Measurements from ENCODE around the gene LDLRAD3. TPM values are rescaled to one million over a fixed set of nuclear protein-coding genes. Genes with fewer than 3 reads are reported as not detected.

Gene LDLRAD3
- total RNA-seq, 1 donor from 2014 or later: 39.1 TPM

DNA sequence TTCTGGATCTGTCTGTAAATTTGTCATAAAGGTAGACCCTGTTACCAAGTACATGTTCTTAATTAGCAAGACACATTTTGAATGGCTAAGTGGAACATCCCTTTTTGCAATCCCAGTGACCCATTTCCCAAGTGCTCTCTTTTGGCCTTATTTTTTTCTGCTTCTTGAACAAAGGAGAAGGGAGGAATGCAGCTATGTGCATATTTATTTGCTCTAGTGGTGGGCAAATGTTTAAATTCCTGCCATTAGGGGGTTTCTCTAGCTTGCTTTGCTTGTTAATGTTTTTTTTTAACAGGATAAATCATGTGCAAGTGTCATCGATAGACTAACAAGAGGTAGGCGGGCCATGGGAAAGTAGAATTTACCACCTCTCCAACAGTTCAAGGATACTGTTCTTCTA, 209.7 kb downstream of the LDLRAD3 start:
- no peaks in the 10 kb centered on the region for H3K27me3 Mint-ChIP-seq (ENCODE audit: low read depth)
- H3K4me1 Mint-ChIP-seq: peaks cover 76% of the 10 kb centered on the region
- no peak for DNase-seq (ENCODE audit: low spot score in 2 of 2, unreplicated experiment in 2 of 2)
- TF ChIP-seq, protein P1, sequence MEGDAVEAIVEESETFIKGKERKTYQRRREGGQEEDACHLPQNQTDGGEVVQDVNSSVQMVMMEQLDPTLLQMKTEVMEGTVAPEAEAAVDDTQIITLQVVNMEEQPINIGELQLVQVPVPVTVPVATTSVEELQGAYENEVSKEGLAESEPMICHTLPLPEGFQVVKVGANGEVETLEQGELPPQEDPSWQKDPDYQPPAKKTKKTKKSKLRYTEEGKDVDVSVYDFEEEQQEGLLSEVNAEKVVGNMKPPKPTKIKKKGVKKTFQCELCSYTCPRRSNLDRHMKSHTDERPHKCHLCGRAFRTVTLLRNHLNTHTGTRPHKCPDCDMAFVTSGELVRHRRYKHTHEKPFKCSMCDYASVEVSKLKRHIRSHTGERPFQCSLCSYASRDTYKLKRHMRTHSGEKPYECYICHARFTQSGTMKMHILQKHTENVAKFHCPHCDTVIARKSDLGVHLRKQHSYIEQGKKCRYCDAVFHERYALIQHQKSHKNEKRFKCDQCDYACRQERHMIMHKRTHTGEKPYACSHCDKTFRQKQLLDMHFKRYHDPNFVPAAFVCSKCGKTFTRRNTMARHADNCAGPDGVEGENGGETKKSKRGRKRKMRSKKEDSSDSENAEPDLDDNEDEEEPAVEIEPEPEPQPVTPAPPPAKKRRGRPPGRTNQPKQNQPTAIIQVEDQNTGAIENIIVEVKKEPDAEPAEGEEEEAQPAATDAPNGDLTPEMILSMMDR (IDR thresholded peaks at IDR 0.05; ENCODE audit: unreplicated experiment): peak; percentile 47
- no peak overlapping the region for H3K4me3 Mint-ChIP-seq
- H3K9me3 Mint-ChIP-seq: no peaks in the 10 kb centered on the region
- peak overlapping the region; percentile 87 for H3K27ac Mint-ChIP-seq
- H3K36me3 Mint-ChIP-seq: no peaks in the 10 kb centered on the region

DNA sequence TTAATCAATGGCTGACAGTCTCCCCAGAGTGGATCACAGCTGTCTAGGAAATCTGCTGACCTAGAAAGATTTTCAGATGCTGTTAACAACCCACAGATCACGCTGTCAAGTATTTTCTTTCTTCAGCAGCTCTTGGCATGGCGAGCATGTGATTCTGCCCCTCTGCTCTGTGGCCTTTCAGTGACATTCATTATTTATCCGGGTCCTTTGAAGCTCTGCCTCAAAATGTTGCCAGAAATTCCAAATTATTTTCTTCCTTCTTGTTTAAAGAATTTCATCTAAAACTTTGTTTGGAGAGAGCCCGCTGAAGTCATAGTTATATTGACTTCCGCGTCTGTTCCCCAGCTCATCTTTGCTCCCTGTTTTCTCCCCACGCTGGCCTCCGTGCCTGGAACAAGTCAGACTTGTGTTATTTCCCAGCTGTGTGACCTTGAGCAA, 211.3 kb downstream of the LDLRAD3 start:
- DNase-seq (ENCODE audit: low spot score in 2 of 2, unreplicated experiment in 2 of 2): no peak
- H3K27me3 Mint-ChIP-seq (ENCODE audit: low read depth): no peaks in the 10 kb centered on the region
- no peak overlapping the region for H3K4me3 Mint-ChIP-seq
- peaks cover 66% of the 10 kb centered on the region for H3K4me1 Mint-ChIP-seq
- H3K9me3 Mint-ChIP-seq: no peaks in the 10 kb centered on the region
- peak overlapping the region; percentile 87 for H3K27ac Mint-ChIP-seq
- TF ChIP-seq, protein P1 (IDR thresholded peaks at IDR 0.05; ENCODE audit: unreplicated experiment): no peak
- no peaks in the 10 kb centered on the region for H3K36me3 Mint-ChIP-seq

DNA sequence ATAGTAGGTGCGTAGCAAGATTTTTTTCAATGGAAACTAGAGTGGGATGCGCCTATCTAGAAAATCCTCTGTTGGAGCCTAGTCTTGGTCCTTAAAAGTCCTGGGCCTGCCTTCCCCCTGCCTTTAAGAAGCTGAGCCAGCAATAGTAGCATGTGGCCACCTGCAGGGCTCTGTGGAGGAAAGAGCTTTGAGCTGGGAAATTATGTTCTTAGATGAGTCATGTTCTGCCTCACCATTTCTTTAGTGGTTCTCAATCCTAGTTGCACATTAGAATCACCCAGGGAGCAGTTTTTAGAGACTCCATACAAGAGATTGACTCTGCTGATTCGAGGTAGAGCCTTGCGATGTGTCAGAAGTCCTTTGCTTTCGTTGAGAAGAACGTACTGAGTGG, 211.9 kb downstream of the LDLRAD3 start:
- Mint-ChIP-seq H3K4me1 (peaks cover 71% of the 10 kb centered on the region), H3K36me3 (no peaks in the 10 kb centered on the region), H3K4me3 (no peak overlapping the region), H3K9me3 (no peaks in the 10 kb centered on the region), H3K27ac (peak overlapping the region; percentile 87), H3K27me3 (ENCODE audit: low read depth) (no peaks in the 10 kb centered on the region)
- no peak for DNase-seq (ENCODE audit: low spot score in 2 of 2, unreplicated experiment in 2 of 2)
- TF ChIP-seq, protein P1 (IDR thresholded peaks at IDR 0.05; ENCODE audit: unreplicated experiment): no peak

DNA sequence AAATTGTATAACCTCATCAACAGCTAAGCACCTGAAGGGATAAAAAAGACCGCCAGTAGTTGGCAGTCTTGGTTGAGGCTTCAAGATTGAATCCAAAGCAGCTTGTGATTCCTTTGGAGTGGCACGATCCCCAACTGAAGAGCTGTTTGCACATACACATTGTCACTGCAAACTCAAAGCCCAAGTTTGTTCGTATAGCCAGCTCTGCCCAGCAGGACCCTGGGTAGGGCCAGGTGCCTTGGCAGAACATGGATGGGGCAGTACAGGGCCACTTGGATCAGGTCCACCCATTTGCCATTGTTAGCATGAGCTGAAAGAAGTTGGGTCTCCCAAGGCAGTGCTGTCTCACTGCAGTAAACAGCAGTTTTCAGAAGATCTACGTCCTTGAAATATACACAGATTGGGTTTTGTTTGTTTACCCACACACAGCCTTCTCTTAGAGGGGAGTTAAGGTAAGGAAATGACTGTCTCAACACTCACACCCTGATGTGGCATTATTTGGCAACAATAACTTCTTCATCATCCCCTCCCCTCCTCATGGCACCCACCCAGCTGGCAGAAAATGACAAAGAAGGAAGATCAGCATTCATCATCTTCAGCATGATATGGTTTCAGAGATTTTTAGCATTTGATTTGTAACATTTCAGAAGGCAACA, 212.4 kb downstream of the LDLRAD3 start:
- DNase-seq (ENCODE audit: low spot score in 2 of 2, unreplicated experiment in 2 of 2): no peak

DNA sequence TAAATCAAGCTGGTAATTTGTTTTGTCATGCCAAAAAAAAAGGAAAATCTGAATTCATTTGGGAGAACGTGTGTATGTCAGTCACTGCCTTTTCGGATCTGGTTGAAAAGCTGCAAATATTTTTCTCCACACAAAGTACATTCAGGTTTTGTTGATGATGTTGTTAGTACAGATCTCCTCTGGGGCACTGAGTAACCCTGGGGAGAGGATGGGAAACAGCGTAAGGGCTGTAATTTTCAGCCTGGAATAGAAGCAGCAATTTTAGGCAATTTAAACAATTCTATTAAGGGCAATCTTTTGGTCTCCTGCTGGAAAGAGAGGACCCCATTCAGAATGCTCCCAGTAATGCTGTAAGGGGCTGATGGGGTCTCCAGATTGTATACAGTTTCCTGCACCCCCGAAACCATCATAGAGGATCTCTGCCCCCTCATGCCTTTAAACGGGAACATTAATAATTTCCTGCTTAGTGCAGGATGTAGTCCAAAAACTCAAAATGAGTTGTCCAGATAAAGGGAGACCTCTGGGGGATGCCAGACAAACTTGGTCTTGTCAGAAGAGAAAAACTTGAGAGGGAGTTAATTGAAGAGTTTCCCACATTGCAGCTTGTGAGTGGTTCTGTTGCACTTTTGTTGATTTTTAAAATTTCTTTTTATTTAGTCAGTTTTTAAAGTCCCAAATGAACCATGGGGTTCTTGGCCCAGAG, 213.1 kb downstream of the LDLRAD3 start:
- DNase-seq (ENCODE audit: low spot score in 2 of 2, unreplicated experiment in 2 of 2): no peak
- peak overlapping the region; percentile 87 for H3K27ac Mint-ChIP-seq
- no peaks in the 10 kb centered on the region for H3K27me3 Mint-ChIP-seq (ENCODE audit: low read depth)
- TF ChIP-seq, protein P1 (IDR thresholded peaks at IDR 0.05; ENCODE audit: unreplicated experiment): no peak
- H3K9me3 Mint-ChIP-seq: no peaks in the 10 kb centered on the region
- H3K4me3 Mint-ChIP-seq: no peak overlapping the region
- peaks cover 80% of the 10 kb centered on the region for H3K4me1 Mint-ChIP-seq
- H3K36me3 Mint-ChIP-seq: no peaks in the 10 kb centered on the region

More for the DNA sequence above, 212.4 kb downstream of the LDLRAD3 start:
- no peaks in the 10 kb centered on the region for H3K27me3 Mint-ChIP-seq (ENCODE audit: low read depth)
- H3K27ac Mint-ChIP-seq: peak overlapping the region; percentile 87
- H3K4me1 Mint-ChIP-seq: peaks cover 73% of the 10 kb centered on the region
- H3K9me3 Mint-ChIP-seq: no peaks in the 10 kb centered on the region
- no peaks in the 10 kb centered on the region for H3K36me3 Mint-ChIP-seq
- TF ChIP-seq, protein P1 (IDR thresholded peaks at IDR 0.05; ENCODE audit: unreplicated experiment): no peak
- H3K4me3 Mint-ChIP-seq: no peak overlapping the region
